Measurements from ENCODE around the gene N4BP2. TPM values are rescaled to one million over a fixed set of nuclear protein-coding genes. Genes with fewer than 3 reads are reported as not detected.

N4BP2 gene
- total RNA-seq, 1 experiment from 2014 or later = 31.7 TPM

GRCh38 chr4:40192114-40193015 is 135.7 kb downstream of the N4BP2 start:
- no peaks in the 10 kb centered on the region for H3K27me3 Mint-ChIP-seq (ENCODE audit: low read depth)
- H3K4me3 Mint-ChIP-seq = no peak overlapping the region
- no peaks in the 10 kb centered on the region; the same call in 1 of the 2 replicates for H3K9me3 Mint-ChIP-seq
- H3K27ac Mint-ChIP-seq = peak overlapping the region; percentile 28
- H3K36me3 Mint-ChIP-seq = no peaks in the 10 kb centered on the region
- ChIA-PET POLR2A (no interaction called here), CTCF (interaction anchor here (0.5 kb wide), 1 partner anchor 39 kb away, joined by 3 read pairs; no protein-coding TSS in a partner anchor)
- ATAC-seq (no peak), DNase-seq (ENCODE audit: low spot score) (no peak)
- peaks cover 76% of the 10 kb centered on the region for H3K4me1 Mint-ChIP-seq
- no peak for TF ChIP-seq CREM (CRISPR knock-in tag; IDR thresholded peaks at IDR 0.05)
- no peak for TF ChIP-seq ZNF219 (CRISPR knock-in tag; IDR thresholded peaks at IDR 0.05; ENCODE audit: borderline replicate concordance)
- TF ChIP-seq TEAD4 (CRISPR knock-in tag; IDR thresholded peaks at IDR 0.05) = no peak
- TF ChIP-seq TEAD1 (CRISPR knock-in tag; IDR thresholded peaks at IDR 0.05) = no peak
- TF ChIP-seq E2F4 (CRISPR knock-in tag; IDR thresholded peaks at IDR 0.05; ENCODE audit: borderline replicate concordance, low read depth) = no peak

DNA sequence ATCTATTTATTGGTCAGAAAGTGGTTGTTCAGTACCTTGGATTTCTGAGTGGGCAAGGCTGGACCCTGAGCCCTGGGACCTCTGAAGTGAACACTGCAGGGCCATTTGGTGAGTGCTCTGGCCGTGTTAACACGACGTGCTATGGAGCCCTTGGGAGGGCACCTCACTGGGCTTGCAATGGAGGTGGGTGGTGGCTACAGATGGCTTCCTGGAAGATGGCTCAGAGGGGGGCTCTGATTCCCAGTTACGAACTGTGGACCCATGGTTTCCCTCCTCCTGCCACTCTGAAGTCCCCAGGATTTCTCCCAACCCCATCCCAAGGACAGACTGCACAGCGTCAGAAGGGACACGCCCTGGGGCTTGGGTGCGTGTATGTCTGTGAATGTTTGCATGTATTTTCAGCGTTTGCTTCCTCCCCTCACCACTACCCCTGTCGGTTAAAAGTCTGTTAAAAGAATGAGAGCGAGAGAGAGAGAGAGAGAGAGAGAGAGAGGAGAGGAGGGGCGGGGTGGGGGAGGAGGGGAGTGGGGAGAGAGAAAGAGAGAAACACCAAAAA is 136.4 kb downstream of the N4BP2 start:
- Mint-ChIP-seq H3K36me3 (no peaks in the 10 kb centered on the region), H3K27ac (peak overlapping the region; percentile 28; the same call in 1 of the 2 replicates), H3K4me1 (peaks cover 77% of the 10 kb centered on the region), H3K27me3 (ENCODE audit: low read depth) (no peaks in the 10 kb centered on the region), H3K4me3 (no peak overlapping the region), H3K9me3 (no peaks in the 10 kb centered on the region; the same call in 1 of the 2 replicates)
- peak; percentile 10; the same call in 1 of the 2 replicates for ATAC-seq
- POLR2A ChIA-PET = no interaction called here
- TF ChIP-seq FOXP4 (CRISPR knock-in tag; IDR thresholded peaks at IDR 0.05) (no peak), ZBTB21 (CRISPR knock-in tag; IDR thresholded peaks at IDR 0.05; ENCODE audit: borderline replicate concordance) (no peak), SP1 (CRISPR knock-in tag; conservative IDR thresholded peaks at IDR 0.05) (no peak), AFF4 (CRISPR knock-in tag; IDR thresholded peaks at IDR 0.05; ENCODE audit: borderline replicate concordance) (no peak), MXD4 (CRISPR knock-in tag; IDR thresholded peaks at IDR 0.05; ENCODE audit: borderline replicate concordance) (no peak), FOXJ3 (CRISPR knock-in tag; IDR thresholded peaks at IDR 0.05; ENCODE audit: borderline replicate concordance) (no peak), CBFB (CRISPR knock-in tag; IDR thresholded peaks at IDR 0.05; ENCODE audit: low read depth) (no peak), EMX1 (CRISPR knock-in tag; IDR thresholded peaks at IDR 0.05) (no peak), ZNF263 (CRISPR knock-in tag; IDR thresholded peaks at IDR 0.05; ENCODE audit: low read depth) (no peak), MLX (CRISPR knock-in tag; IDR thresholded peaks at IDR 0.05) (no peak), ATF2 (CRISPR knock-in tag; IDR thresholded peaks at IDR 0.05; ENCODE audit: borderline replicate concordance, low read depth) (no peak), ZNF416 (CRISPR knock-in tag; IDR thresholded peaks at IDR 0.05) (no peak), HMGA2 (CRISPR knock-in tag; IDR thresholded peaks at IDR 0.05) (no peak), ZNF121 (CRISPR knock-in tag; IDR thresholded peaks at IDR 0.05) (no peak), TCF7 (CRISPR knock-in tag; IDR thresholded peaks at IDR 0.05; ENCODE audit: low read depth) (no peak)
- no peak for DNase-seq (ENCODE audit: low spot score)
- CTCF ChIA-PET = interaction anchor here (0.5 kb wide), 1 partner anchor 38 kb away, joined by 3 read pairs; no protein-coding TSS in a partner anchor

Measured in WTC11 (cell line).